Activated CD4-positive, alpha-beta memory T cell treated with anti-CD3 and anti-CD28 coated beads for 36 hours (primary cell): ENCODE measurements around the gene MT4. TPM values are rescaled to one million over a fixed set of nuclear protein-coding genes. Genes with fewer than 3 reads are reported as not detected.

Experiments
- CTCF ChIA-PET: fragments of 350-600 bp; sonication (Branson Sonifier 250); formaldehyde crosslinking; loops from one replicate; lab custom pipeline; 2021; ENCODE audit warnings: antibody characterized with exemption, inconsistent platforms; lab: Charles Lee
- POLR2A ChIA-PET: fragments of 350-600 bp; sonication (Branson Sonifier 250); formaldehyde crosslinking; loops from one replicate; lab custom pipeline; 2021; ENCODE audit warnings: antibody characterized with exemption; lab: Charles Lee
- DNase-seq: peaks from one replicate; pipeline ENCODE4 v3.0.0-alpha.2; 2020
- H3K27ac Mint-ChIP-seq: one replicate; pipeline ENCODE4 v1.8.0; 2021; ENCODE audit warnings: mixed read lengths
- H3K27me3 Mint-ChIP-seq: one replicate; pipeline ENCODE4 v1.8.0; 2021; ENCODE audit warnings: mixed read lengths
- H3K36me3 Mint-ChIP-seq: one replicate; pipeline ENCODE4 v1.8.0; 2021; ENCODE audit warnings: mixed read lengths
- H3K4me1 Mint-ChIP-seq: one replicate; pipeline ENCODE4 v1.8.0; 2021; ENCODE audit warnings: low read depth, mixed read lengths
- H3K4me3 Mint-ChIP-seq: one replicate; pipeline ENCODE4 v1.8.0; 2021; ENCODE audit warnings: mild to moderate bottlenecking, mixed read lengths
- H3K9me3 Mint-ChIP-seq: one replicate; pipeline ENCODE4 v1.8.0; 2021; ENCODE audit warnings: mixed read lengths
- intact Hi-C: fragments of 100-400 bp; cut with micrococcal nuclease; formaldehyde crosslinking; loops from one replicate; pipeline ENCODE4 v1.15.1; 2023
- total RNA-seq, 2 experiments: library from RNA; stranded (reverse); gene quantifications; one replicate each; pipeline ENCODE4 v1.2.3, GENCODE V29; 2021

Gene MT4
- total RNA-seq: not detected

GRCh38 chr16:56564793-56565477 is at the start of gene MT4:
Gene MT4 (plus strand): TSS chr16:56565073. CDS start chr16:56565129, 56 bp downstream.
- POLR2A ChIA-PET: no interaction called here
- Mint-ChIP-seq H3K4me3 (no peak within 1 kb of the TSS), H3K4me1 (no peaks in the 10 kb centered on the region), H3K27me3 (peaks cover 2% of the 10 kb centered on the region), H3K36me3 (no peaks in the 10 kb centered on the region), H3K27ac (no peak within 1 kb of the TSS), H3K9me3 (no peaks in the 10 kb centered on the region)
- DNase-seq: no peak
- CTCF ChIA-PET: no interaction called here
- intact Hi-C loops: no loop called here

GRCh38 chr16:56515665-56516064 is 49.2 kb upstream of the MT4 start:
- intact Hi-C loops: no loop called here
- Mint-ChIP-seq H3K27ac (no peak overlapping the region), H3K36me3 (peaks cover 3% of the 10 kb centered on the region), H3K9me3 (no peaks in the 10 kb centered on the region), H3K27me3 (no peaks in the 10 kb centered on the region), H3K4me1 (peaks cover 45% of the 10 kb centered on the region), H3K4me3 (no peak overlapping the region)
- ChIA-PET POLR2A (no interaction called here), CTCF (interaction anchor here (0.9 to 3.3 kb wide), 3 partner anchors 85 to 186 kb away, joined by 3 to 20 read pairs (median 3); no protein-coding TSS in a partner anchor)
- no peak for DNase-seq

- no peaks in the 10 kb centered on the region for H3K36me3 Mint-ChIP-seq
- peaks cover 46% of the 10 kb centered on the region for H3K4me1 Mint-ChIP-seq
- CTCF ChIA-PET: interaction anchor here (0.9 to 3.3 kb wide), 2 partner anchors 11 to 185 kb away, joined by 4 to 20 read pairs; no protein-coding TSS in a partner anchor
- no peak overlapping the region for H3K27ac Mint-ChIP-seq
- H3K9me3 Mint-ChIP-seq: no peaks in the 10 kb centered on the region
- POLR2A ChIA-PET: no interaction called here
- intact Hi-C loops: no loop called here
- no peak for DNase-seq
- H3K4me3 Mint-ChIP-seq: no peak overlapping the region
- H3K27me3 Mint-ChIP-seq: no peaks in the 10 kb centered on the region
Measured at GRCh38 chr16:56517206-56517605, 47.7 kb upstream of the MT4 start.

- H3K9me3 Mint-ChIP-seq: no peaks in the 10 kb centered on the region
- CTCF ChIA-PET: interaction anchor here (3.3 kb wide), 1 partner anchor 183 kb away, joined by 20 read pairs; no protein-coding TSS in a partner anchor
- H3K36me3 Mint-ChIP-seq: no peaks in the 10 kb centered on the region
- no peak for DNase-seq
- peaks cover 46% of the 10 kb centered on the region for H3K4me1 Mint-ChIP-seq
- no peak overlapping the region for H3K27ac Mint-ChIP-seq
- H3K4me3 Mint-ChIP-seq: peak overlapping the region; percentile 79
- intact Hi-C loops: no loop called here
- POLR2A ChIA-PET: no interaction called here
- H3K27me3 Mint-ChIP-seq: no peaks in the 10 kb centered on the region
Measured at GRCh38 chr16:56518425-56518824, 46.4 kb upstream of the MT4 start.

GRCh38 chr16:56519459-56520250 is 45.2 kb upstream of the MT4 start, which contains the start of gene BBS2:
Gene BBS2 (minus strand): TSS chr16:56520024. CDS start chr16:56519862, 162 bp downstream.
- peak within 1 kb of the TSS; percentile 79 for H3K4me3 Mint-ChIP-seq
- POLR2A ChIA-PET: no interaction called here

DNA sequence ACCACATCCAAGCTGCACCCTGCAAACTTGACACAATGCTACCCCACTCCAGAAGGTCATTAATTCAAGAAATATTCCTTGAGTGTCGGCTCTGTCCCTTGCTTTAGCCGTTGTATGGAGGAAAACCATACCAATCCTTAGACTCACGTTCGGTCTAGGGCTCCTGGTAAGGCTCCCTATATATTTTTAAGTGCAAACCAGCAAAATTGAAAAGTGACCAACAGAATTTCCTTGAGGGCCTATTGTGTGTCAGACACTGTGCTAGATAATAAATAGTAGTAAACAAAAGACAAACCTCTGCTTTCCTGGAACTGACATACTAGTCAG is 44.7 kb upstream of the MT4 start:
- Mint-ChIP-seq H3K9me3 (no peaks in the 10 kb centered on the region), H3K4me1 (peaks cover 34% of the 10 kb centered on the region), H3K4me3 (peak overlapping the region; percentile 79), H3K27me3 (no peaks in the 10 kb centered on the region), H3K36me3 (no peaks in the 10 kb centered on the region), H3K27ac (peak overlapping the region; percentile 80)
- ChIA-PET POLR2A (no interaction called here), CTCF (interaction anchor here (1.3 kb wide), 1 partner anchor 182 kb away, joined by 3 read pairs; no protein-coding TSS in a partner anchor)
- no peak for DNase-seq
- intact Hi-C loops: loop anchor here (10.0 kb wide), 1 partner anchor 325 kb away; the partner anchor contains the start of gene GNAO1

More at GRCh38 chr16:56519459-56520250, 45.2 kb upstream of the MT4 start, which contains the start of gene BBS2:
- Mint-ChIP-seq H3K36me3 (no peaks in the 10 kb centered on the region), H3K27me3 (no peaks in the 10 kb centered on the region), H3K9me3 (no peaks in the 10 kb centered on the region), H3K27ac (peak within 1 kb of the TSS; percentile 80), H3K4me1 (peaks cover 40% of the 10 kb centered on the region)
- CTCF ChIA-PET: interaction anchor here (0.6 to 1.3 kb wide), 2 partner anchors 70 to 182 kb away, joined by 3 read pairs; no protein-coding TSS in a partner anchor
- intact Hi-C loops: loop anchor here (10.0 kb wide), 1 partner anchor 325 kb away; the partner anchor contains the start of gene GNAO1
- DNase-seq: peak; percentile 93

DNA sequence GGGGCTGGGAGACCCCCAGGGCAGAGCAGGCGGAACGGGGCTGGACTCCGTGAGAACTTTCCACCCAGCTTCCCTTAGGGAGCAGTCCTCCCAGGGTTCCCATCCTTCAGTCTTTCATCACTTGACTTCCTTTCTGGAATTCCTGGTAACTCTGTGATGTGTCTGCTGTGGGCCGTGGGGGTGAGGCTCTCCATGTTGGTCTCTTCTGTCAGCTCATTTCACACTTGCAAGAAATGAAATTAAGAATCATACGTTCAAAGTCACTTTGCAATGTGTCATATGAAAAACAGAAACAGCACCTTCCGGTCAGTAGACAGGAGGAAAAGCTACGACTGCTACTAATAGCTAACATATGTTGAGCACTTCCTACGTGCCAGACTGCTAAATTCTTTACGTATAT is 39.6 kb upstream of the MT4 start:
- Mint-ChIP-seq H3K9me3 (no peaks in the 10 kb centered on the region), H3K4me3 (no peak overlapping the region), H3K36me3 (no peaks in the 10 kb centered on the region), H3K27ac (no peak overlapping the region), H3K27me3 (no peaks in the 10 kb centered on the region), H3K4me1 (peaks cover 6% of the 10 kb centered on the region)
- intact Hi-C loops: loop anchor here (10.0 kb wide), 1 partner anchor 330 kb away; the partner anchor contains the start of gene GNAO1
- no peak for DNase-seq
- ChIA-PET POLR2A (no interaction called here), CTCF (no interaction called here)

- no peaks in the 10 kb centered on the region for H3K36me3 Mint-ChIP-seq
- H3K9me3 Mint-ChIP-seq: no peaks in the 10 kb centered on the region
- ChIA-PET POLR2A (no interaction called here), CTCF (no interaction called here)
- no peak for DNase-seq
- H3K4me3 Mint-ChIP-seq: no peak overlapping the region
- no peaks in the 10 kb centered on the region for H3K27me3 Mint-ChIP-seq
- intact Hi-C loops: no loop called here
- no peak overlapping the region for H3K27ac Mint-ChIP-seq
- H3K4me1 Mint-ChIP-seq: no peaks in the 10 kb centered on the region
Measured at GRCh38 chr16:56530872-56531271, 34.0 kb upstream of the MT4 start.

GRCh38 chr16:56532714-56533113 is 32.2 kb upstream of the MT4 start:
- H3K9me3 Mint-ChIP-seq: no peaks in the 10 kb centered on the region
- CTCF ChIA-PET: interaction anchor here (1.3 kb wide), 1 partner anchor 68 kb away, joined by 4 read pairs; no protein-coding TSS in a partner anchor

DNA sequence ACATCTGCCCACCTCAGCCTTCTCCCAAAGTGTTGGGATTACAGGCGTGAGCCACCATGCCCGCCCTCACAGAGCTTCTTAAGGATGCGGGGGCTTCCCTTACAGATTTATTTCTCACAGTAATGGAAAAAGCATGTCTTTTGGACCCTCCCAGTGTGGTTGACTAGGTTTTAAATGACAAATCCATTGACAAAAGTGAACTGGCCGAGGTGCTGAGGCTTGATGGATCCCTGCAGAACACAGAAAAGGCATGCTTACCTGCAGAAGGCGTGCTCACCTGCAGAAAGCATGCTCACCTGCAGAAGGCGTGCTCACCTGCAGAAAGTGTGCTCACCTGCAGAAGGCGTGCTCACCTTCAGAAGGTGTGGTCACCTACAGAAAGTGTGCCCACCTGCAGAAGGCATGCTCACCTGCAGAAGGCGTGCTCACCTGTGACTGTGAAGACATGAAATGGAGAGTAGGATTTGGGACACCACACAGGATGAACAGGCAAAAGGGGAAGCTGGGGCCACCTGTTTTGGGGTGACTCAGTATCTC is 30.0 kb upstream of the MT4 start:
- ChIA-PET CTCF (no interaction called here), POLR2A (no interaction called here)
- intact Hi-C loops: no loop called here
- no peak for DNase-seq
- Mint-ChIP-seq H3K36me3 (no peaks in the 10 kb centered on the region), H3K4me3 (no peak overlapping the region), H3K4me1 (no peaks in the 10 kb centered on the region), H3K27ac (no peak overlapping the region), H3K27me3 (peaks cover 10% of the 10 kb centered on the region), H3K9me3 (no peaks in the 10 kb centered on the region)

More at GRCh38 chr16:56532714-56533113, 32.2 kb upstream of the MT4 start:
- Mint-ChIP-seq H3K36me3 (no peaks in the 10 kb centered on the region), H3K27ac (no peak overlapping the region), H3K4me1 (no peaks in the 10 kb centered on the region), H3K27me3 (peaks cover 6% of the 10 kb centered on the region), H3K4me3 (no peak overlapping the region)
- intact Hi-C loops: no loop called here
- no peak for DNase-seq
- POLR2A ChIA-PET: no interaction called here

GRCh38 chr16:56538331-56538730 is 26.5 kb upstream of the MT4 start:
- no peak for DNase-seq
- no peaks in the 10 kb centered on the region for H3K9me3 Mint-ChIP-seq
- ChIA-PET POLR2A (no interaction called here), CTCF (interaction anchor here (1.0 kb wide), 1 partner anchor 164 kb away, joined by 3 read pairs; no protein-coding TSS in a partner anchor)
- no peak overlapping the region for H3K4me3 Mint-ChIP-seq
- H3K27ac Mint-ChIP-seq: no peak overlapping the region
- H3K4me1 Mint-ChIP-seq: no peaks in the 10 kb centered on the region
- intact Hi-C loops: loop anchor here (2.0 kb wide), 1 partner anchor 20 kb away; no protein-coding TSS in a partner anchor
- peaks cover 18% of the 10 kb centered on the region for H3K27me3 Mint-ChIP-seq
- H3K36me3 Mint-ChIP-seq: no peaks in the 10 kb centered on the region

DNA sequence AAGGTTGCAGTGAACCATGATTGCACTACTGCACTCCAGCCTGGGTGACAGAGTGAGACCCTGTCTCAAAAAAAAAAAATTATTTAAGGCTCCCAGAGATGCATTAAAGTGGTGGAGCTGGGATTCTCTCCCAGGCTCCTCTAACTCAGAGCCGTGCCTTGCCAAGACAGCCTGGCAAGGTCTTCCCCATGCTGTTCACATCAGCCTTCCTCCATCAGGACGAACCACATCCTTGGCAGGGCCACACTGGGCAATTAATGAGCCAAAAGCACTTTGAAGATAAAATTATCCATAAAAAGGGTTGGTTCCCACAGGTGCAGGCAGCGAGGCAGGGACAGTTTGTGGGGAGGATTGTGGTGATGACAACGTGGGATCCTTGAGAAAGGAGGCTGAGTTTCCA is 25.2 kb upstream of the MT4 start:
- no peak for DNase-seq
- ChIA-PET POLR2A (no interaction called here), CTCF (no interaction called here)
- intact Hi-C loops: loop anchor here (2.0 kb wide), 1 partner anchor 19 kb away; no protein-coding TSS in a partner anchor
- Mint-ChIP-seq H3K27ac (no peak overlapping the region), H3K4me1 (no peaks in the 10 kb centered on the region), H3K27me3 (peaks cover 18% of the 10 kb centered on the region), H3K36me3 (no peaks in the 10 kb centered on the region), H3K4me3 (no peak overlapping the region), H3K9me3 (no peaks in the 10 kb centered on the region)
